H9 (cell line): ENCODE results near the gene ZC3H12D. TPM values are rescaled to one million over a fixed set of nuclear protein-coding genes. Genes with fewer than 3 reads are reported as not detected.

Experiments used
- DNase-seq: peaks from one replicate; pipeline ENCODE4 v3.0.0-alpha.2; 2017
- H2AFZ ChIP-seq: one replicate; pipeline ENCODE4 v1.6.1; 2013; ENCODE audit warnings: mild to moderate bottlenecking, low read length, control low read depth, moderate library complexity
- H2AK5ac ChIP-seq: 2 replicates; pipeline ENCODE4 v1.6.1; 2013; ENCODE audit warnings: low read length, control low read depth, mixed read lengths; ENCODE audit not compliant: insufficient read length
- H2BK120ac ChIP-seq: one replicate; pipeline ENCODE4 v1.6.1; 2013; ENCODE audit warnings: low read depth, mild to moderate bottlenecking, low read length, control low read depth, inconsistent platforms; ENCODE audit not compliant: poor library complexity, severe bottlenecking
- H2BK12ac ChIP-seq: 2 replicates; pipeline ENCODE4 v1.6.1; 2013; ENCODE audit warnings: low read length, control low read depth, mixed read lengths, low read depth; ENCODE audit not compliant: insufficient read length
- H2BK15ac ChIP-seq: 2 replicates; pipeline ENCODE4 v1.6.1; 2013; ENCODE audit warnings: low read depth, low read length, control low read depth
- H2BK20ac ChIP-seq: one replicate; pipeline ENCODE4 v1.6.1; 2013; ENCODE audit warnings: low read depth, mild to moderate bottlenecking, low read length, control low read depth, inconsistent platforms; ENCODE audit not compliant: poor library complexity, severe bottlenecking
- H2BK5ac ChIP-seq: 2 replicates; pipeline ENCODE4 v1.6.1; 2013; ENCODE audit warnings: low read length, control low read depth, mixed read lengths; ENCODE audit not compliant: insufficient read length
- H3K14ac ChIP-seq: 2 replicates; pipeline ENCODE4 v1.6.1; 2013; ENCODE audit warnings: low read length, control low read depth; ENCODE audit not compliant: insufficient read depth
- H3K18ac ChIP-seq: 2 replicates; pipeline ENCODE4 v1.6.1; 2013; ENCODE audit warnings: low read depth, mild to moderate bottlenecking, mixed read lengths, low read length, control low read depth; ENCODE audit not compliant: insufficient read length
- H3K23ac ChIP-seq: 2 replicates; pipeline ENCODE4 v1.6.1; 2013; ENCODE audit warnings: low read length, control low read depth, mixed read lengths, low read depth; ENCODE audit not compliant: insufficient read length
- H3K23me2 ChIP-seq: 2 replicates; pipeline ENCODE4 v1.6.1; 2013; ENCODE audit warnings: low read depth, mild to moderate bottlenecking, mixed read lengths, low read length, control low read depth; ENCODE audit not compliant: insufficient read length, poor library complexity, severe bottlenecking
- H3K27ac ChIP-seq: 2 replicates; pipeline ENCODE4 v1.5.1; 2013; ENCODE audit warnings: low read length, control low read depth, mixed read lengths, low read depth; ENCODE audit not compliant: insufficient read length
- H3K27me3 ChIP-seq: 2 replicates; pipeline ENCODE4 v1.6.1; 2013; ENCODE audit warnings: low read length, control low read depth, inconsistent platforms; ENCODE audit not compliant: insufficient read depth
- H3K4ac ChIP-seq: 2 replicates; pipeline ENCODE4 v1.6.1; 2013; ENCODE audit warnings: low read depth, mild to moderate bottlenecking, control low read depth, inconsistent platforms, low read length, moderate library complexity
- H3K4me1 ChIP-seq: 2 replicates; pipeline ENCODE4 v1.6.1; 2013; ENCODE audit warnings: low read length, control low read depth, inconsistent platforms; ENCODE audit not compliant: insufficient read depth
- H3K4me2 ChIP-seq: 2 replicates; pipeline ENCODE4 v1.6.1; 2013; ENCODE audit warnings: low read length, control low read depth, mixed read lengths; ENCODE audit not compliant: insufficient read length, insufficient read depth
- H3K56ac ChIP-seq: 2 replicates; pipeline ENCODE4 v1.6.1; 2013; ENCODE audit warnings: low read depth, mild to moderate bottlenecking, mixed read lengths, low read length, control low read depth; ENCODE audit not compliant: insufficient read length
- H3K79me1 ChIP-seq: 2 replicates; pipeline ENCODE4 v1.6.1; 2013; ENCODE audit warnings: low read depth, mild to moderate bottlenecking, moderate library complexity, low read length, control low read depth, inconsistent platforms; ENCODE audit not compliant: insufficient read depth, poor library complexity, severe bottlenecking
- H3K79me2 ChIP-seq: 2 replicates; pipeline ENCODE4 v1.6.1; 2013; ENCODE audit warnings: low read length, control low read depth, inconsistent platforms; ENCODE audit not compliant: insufficient read depth
- H3K9ac ChIP-seq: 2 replicates; pipeline ENCODE4 v1.6.1; 2013; ENCODE audit warnings: low read length, control low read depth, mixed read lengths; ENCODE audit not compliant: insufficient read length; ENCODE audit errors: extremely low read depth
- H3K9me3 ChIP-seq: one replicate; pipeline ENCODE4 v1.6.1; 2013; ENCODE audit warnings: low read depth, low read length, inconsistent platforms; ENCODE audit not compliant: control insufficient read depth
- H3T11ph ChIP-seq: one replicate; pipeline ENCODE4 v1.6.1; 2013; ENCODE audit warnings: mild to moderate bottlenecking, low read length, control low read depth, inconsistent platforms
- H4K20me1 ChIP-seq: one replicate; pipeline ENCODE4 v1.6.1; 2013; ENCODE audit not compliant: control insufficient read depth, insufficient read length, insufficient read depth
- H4K5ac ChIP-seq: 2 replicates; pipeline ENCODE4 v1.6.1; 2013; ENCODE audit warnings: low read depth, mild to moderate bottlenecking, mixed read lengths, low read length, control low read depth; ENCODE audit not compliant: insufficient read length
- H4K8ac ChIP-seq: replicated peaks from 2 replicates; pipeline ENCODE4 v1.6.1; 2013; ENCODE audit warnings: low read length, control low read depth, mixed read lengths, low read depth; ENCODE audit not compliant: insufficient read length
- H4K91ac ChIP-seq: 2 replicates; pipeline ENCODE4 v1.6.1; 2013; ENCODE audit warnings: low read depth, mild to moderate bottlenecking, moderate library complexity, mixed read lengths, low read length, control low read depth; ENCODE audit not compliant: insufficient read length
- H3K27ac Mint-ChIP-seq, 3 experiments: 2 replicates in 2 of 3; 3 replicates in 1 of 3; pipeline ENCODE4 v1.8.0; 2020 to 2021; ENCODE audit warnings: mixed read lengths in 3 of 3, mild to moderate bottlenecking in 1 of 3, moderate library complexity in 1 of 3
- H3K27me3 Mint-ChIP-seq: 2 replicates; pipeline ENCODE4 v1.8.0; 2021; ENCODE audit warnings: low read depth, mild to moderate bottlenecking, moderate library complexity, mixed read lengths
- H3K36me3 Mint-ChIP-seq, 3 experiments: 2 replicates in 2 of 3; 3 replicates in 1 of 3; pipeline ENCODE4 v1.8.0; 2020 to 2021; ENCODE audit warnings: low read depth in 3 of 3, mixed read lengths in 3 of 3; ENCODE audit not compliant: insufficient read depth in 1 of 3
- H3K4me1 Mint-ChIP-seq, 2 experiments: 2 replicates each; pipeline ENCODE4 v1.8.0; 2020; ENCODE audit warnings: mixed read lengths in 2 of 2
- H3K4me3 Mint-ChIP-seq, 2 experiments: 2 replicates in 1 of 2; 3 replicates in 1 of 2; pipeline ENCODE4 v1.8.0; 2020 to 2021; ENCODE audit warnings: mild to moderate bottlenecking in 2 of 2, mixed read lengths in 2 of 2, moderate library complexity in 1 of 2
- H3K9me3 Mint-ChIP-seq, 2 experiments: 2 replicates in 1 of 2; 3 replicates in 1 of 2; pipeline ENCODE4 v1.8.0; 2020; ENCODE audit warnings: mild to moderate bottlenecking in 2 of 2, mixed read lengths in 2 of 2, moderate library complexity in 1 of 2
- CTCF ChIP-seq: fragments of 200-600 bp; sonication (generic); conservative IDR thresholded peaks from 3 replicates; pipeline ENCODE4 v1.8.0; 2021; ENCODE audit warnings: antibody characterized with exemption, mild to moderate bottlenecking
- WGBS: extraction: QIAGEN DNeasy Blood & Tissue Kit; methylation state at CpG from one replicate; pipeline ENCODE4 v1.1.7; 2013; ENCODE audit warnings: missing lambda C conversion rate, low lambda C conversion rate, mixed read lengths; ENCODE audit not compliant: insufficient read length; ENCODE audit errors: extremely low coverage; 5-methylcytosine and 5-hydroxymethylcytosine counted together
- total RNA-seq: library from RNA; stranded (reverse); gene quantifications from 2 replicates; pipeline ENCODE4 v1.2.1, GENCODE V29; 2021

Gene ZC3H12D
- total RNA-seq, 1 experiment from 2014 or later, result 0.07 TPM

GRCh38 chr6:149456311-149457021 lies 28.3 kb downstream of the ZC3H12D start:
- TF ChIP-seq CTCF, result no peak
- no peak overlapping the region for H4K91ac ChIP-seq
- H3K36me3 Mint-ChIP-seq, result no peaks in the 10 kb centered on the region

More at GRCh38 chr6:149456311-149457021, 28.3 kb downstream of the ZC3H12D start:
- Histone ChIP-seq H3K4me2 (no peak overlapping the region), H2BK120ac (no peak overlapping the region), H2BK5ac (no peak overlapping the region), H3K9me3 (no peaks in the 10 kb centered on the region), H2BK12ac (no peak overlapping the region), H3K14ac (no peak overlapping the region), H2AFZ (no peak overlapping the region), H3K23ac (no peak overlapping the region), H3T11ph (no peak overlapping the region), H3K18ac (peak overlapping the region; percentile 40), H3K79me2 (no peaks in the 10 kb centered on the region), H4K5ac (no peak overlapping the region), H3K9ac (no peak overlapping the region), H3K4me1 (no peaks in the 10 kb centered on the region), H2AK5ac (no peak overlapping the region), H3K4ac (no peak overlapping the region), H4K8ac (no peak overlapping the region), H2BK15ac (no peak overlapping the region), H2BK20ac (no peak overlapping the region), H3K27ac (no peak overlapping the region), H3K23me2 (no peaks in the 10 kb centered on the region), H3K79me1 (no peaks in the 10 kb centered on the region), H3K56ac (no peak overlapping the region), H3K27me3 (peaks cover 8% of the 10 kb centered on the region; the same call in 1 of the 2 replicates), H4K20me1 (no peaks in the 10 kb centered on the region)
- no CpG with 5 or more reads among the region's 49 CpGs for WGBS
- Mint-ChIP-seq H3K9me3 (no peaks in the 10 kb centered on the region), H3K4me1 (0 out of 4 replicates have a peak, but pooled peaks cover 0 to 2% of the 10 kb centered on the region in 2 experiments), H3K27ac (no peak overlapping the region), H3K4me3 (no peak overlapping the region), H3K27me3 (peaks cover 36% of the 10 kb centered on the region)
- no peak for DNase-seq
